Muscle of back (tissue), 13 donors: ENCODE results near the gene FOXN4. TPM values are rescaled to one million over a fixed set of nuclear protein-coding genes. Genes with fewer than 3 reads are reported as not detected.
"Not testable (repeated sequence)": the region's sequence is repeated elsewhere in the genome, so short reads cannot be mapped to it uniquely, and the experiment has no call there.

ENCODE experiments used
- DNase-seq, 3 donors: peaks; one replicate each; pipeline versions ENCODE4 v3.0.0 to v3.0.0-alpha.2; 2013
- long read RNA-seq, 9 donors: transcript quantifications; one replicate each; lab custom pipeline, GENCODE V29; 2026
- polyA plus RNA-seq, 10 donors: library from polyadenylated mRNA; unstranded; fragments of 120-200 nt; gene quantifications; one replicate each; pipeline ENCODE4 v1.2.1, GENCODE V29; 2013; ENCODE audit not compliant: insufficient read length in 10 of 10

Gene FOXN4
- polyA plus RNA-seq, result under 1 TPM in 7 of 10 donors, not detected in 3; 0.07 to 0.24 (median 0.12) TPM
- long read RNA-seq, donor 1, result 0 reads
- long read RNA-seq, donor 2, result 0 reads
- long read RNA-seq, donor 3, result 0 reads
- long read RNA-seq, donor 4, result 0 reads
- long read RNA-seq, donor 5, result 0 reads
- long read RNA-seq, donor 6, result 0 reads
- long read RNA-seq, donor 7, result 0 reads
- long read RNA-seq, donor 8, result 0 reads
- long read RNA-seq, donor 9, result 0 reads

GRCh38 chr12:109308534-109309380, at the start of gene FOXN4:
Gene FOXN4, minus strand, starts transcription at chr12:109309284. Its CDS starts 963 bp downstream, at chr12:109308321.
- no peak for DNase-seq

DNA sequence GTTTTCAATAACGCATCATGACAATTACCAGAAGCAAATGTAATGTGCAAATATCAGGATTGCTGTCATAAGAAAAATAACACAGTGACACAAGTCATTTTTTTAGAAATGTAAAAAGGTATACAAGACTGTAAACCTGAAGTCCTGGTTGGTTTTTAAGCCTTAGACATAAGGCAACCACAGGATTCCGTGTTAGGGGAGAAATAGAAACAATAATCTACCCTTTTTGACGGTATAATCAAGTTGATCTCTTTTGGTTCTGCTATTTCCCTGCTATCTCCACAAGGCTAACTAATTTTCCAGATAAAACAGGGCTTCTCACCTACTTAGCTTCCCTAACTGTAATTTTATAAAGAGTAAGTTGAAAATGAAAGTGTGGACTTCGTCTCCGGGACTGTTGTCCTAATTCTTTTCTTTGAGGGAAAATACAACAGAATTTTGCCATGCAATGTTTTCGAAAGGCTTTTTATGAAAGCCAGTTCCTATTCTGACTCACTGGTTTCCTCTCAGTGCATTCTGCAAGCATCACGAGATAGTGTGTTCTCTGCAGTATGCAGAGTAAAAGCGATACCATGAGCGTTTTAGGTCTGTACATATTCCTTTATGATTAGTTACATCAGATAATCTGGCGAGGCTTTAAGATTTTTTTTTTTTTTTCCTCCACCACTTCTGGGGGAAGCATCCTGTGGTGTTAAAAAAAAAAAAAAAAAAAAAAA, 49.2 kb upstream of the FOXN4 start:
- DNase-seq, result no peak

DNA sequence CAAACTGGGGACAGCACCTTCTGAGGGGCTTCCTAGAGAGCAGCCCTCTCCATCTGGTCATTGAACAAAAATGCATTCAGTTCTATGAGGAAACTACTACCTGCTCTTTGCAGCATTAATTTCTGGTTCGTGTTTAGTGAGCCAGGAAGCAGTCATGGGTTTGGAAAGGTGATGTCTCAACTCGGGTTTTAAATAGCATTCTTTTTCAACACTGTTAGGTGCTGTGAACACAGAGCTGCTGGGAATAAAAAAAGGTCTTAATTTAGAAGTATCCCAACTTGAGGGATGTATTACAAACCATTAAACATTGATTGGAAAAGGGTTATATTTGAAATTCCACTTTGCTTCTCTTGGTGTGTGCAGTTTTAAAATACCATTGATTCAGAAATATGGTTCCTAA, 47.9 kb upstream of the FOXN4 start:
- no peak for DNase-seq

DNA sequence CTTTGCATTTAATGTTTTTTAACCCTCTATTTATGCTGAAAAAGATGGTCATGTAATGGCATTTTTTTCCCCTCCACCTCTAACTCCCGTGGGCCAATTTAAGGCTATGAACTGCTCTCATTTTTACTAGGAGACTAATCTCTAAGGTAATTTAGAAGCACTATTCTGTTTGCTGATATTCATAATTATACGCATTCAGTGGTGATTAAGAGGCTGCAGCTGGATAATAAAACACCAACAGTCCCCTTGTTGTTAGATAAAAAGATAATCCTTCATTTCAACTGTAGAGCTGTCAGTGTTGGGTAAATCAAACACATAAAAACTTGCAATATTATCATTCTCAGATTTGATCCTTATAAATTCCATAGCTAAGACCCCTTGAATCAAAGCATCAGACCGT, 47.5 kb upstream of the FOXN4 start:
- no peak for DNase-seq

DNA sequence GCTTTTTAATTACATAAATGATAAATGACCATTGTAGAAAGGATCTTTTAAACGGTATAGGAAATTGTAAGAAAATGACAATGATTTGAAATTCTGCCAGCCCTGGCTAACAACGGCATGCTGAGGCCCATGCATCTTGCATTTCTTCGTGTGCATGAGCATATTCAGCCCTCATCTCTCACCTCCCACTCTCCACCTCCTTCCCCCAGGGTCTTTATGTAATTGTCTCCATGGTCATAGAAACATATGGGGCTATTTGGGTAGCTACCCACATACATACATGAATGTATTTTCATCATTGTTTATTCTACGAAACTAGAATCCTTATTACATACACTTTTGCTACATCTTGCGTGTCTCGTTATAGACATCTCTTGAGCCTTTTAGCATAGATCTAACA, 43.1 kb upstream of the FOXN4 start:
- DNase-seq, result no peak

- DNase-seq, result no peak
Measured at GRCh38 chr12:109347589-109347988, 38.5 kb upstream of the FOXN4 start, which contains the start of gene MYO1H. Gene MYO1H, plus strand, starts transcription at chr12:109347900. Its CDS starts 61 bp downstream, at chr12:109347961.

GRCh38 chr12:109346920-109347319, 37.8 kb upstream of the FOXN4 start:
- DNase-seq, result no peak

GRCh38 chr12:109345428-109345827, 36.3 kb upstream of the FOXN4 start:
- DNase-seq, result no peak

GRCh38 chr12:109343677-109344076, 34.6 kb upstream of the FOXN4 start:
- no peak for DNase-seq

DNA sequence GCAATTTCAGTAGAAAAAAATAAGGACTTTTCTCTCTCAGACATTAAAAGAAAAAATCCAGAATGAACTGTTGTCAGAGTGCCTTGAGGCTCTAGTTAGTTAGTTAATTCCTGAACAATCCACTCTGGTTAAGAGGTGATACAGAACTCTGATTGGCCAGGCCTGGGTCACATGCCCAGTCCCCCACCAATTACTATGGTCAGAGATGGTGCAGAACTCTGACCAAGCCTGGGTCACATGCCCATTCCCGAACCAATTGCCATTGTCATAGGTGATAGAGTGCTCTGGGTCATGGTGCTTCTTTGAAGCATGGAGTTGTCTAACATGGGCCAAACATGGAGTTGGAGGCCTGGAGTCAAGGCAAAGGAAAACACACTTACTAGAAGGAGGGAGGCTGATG, 27.5 kb upstream of the FOXN4 start:
- DNase-seq, result no peak

- no peak for DNase-seq
Measured at GRCh38 chr12:109334887-109335286, 25.8 kb upstream of the FOXN4 start.

DNA sequence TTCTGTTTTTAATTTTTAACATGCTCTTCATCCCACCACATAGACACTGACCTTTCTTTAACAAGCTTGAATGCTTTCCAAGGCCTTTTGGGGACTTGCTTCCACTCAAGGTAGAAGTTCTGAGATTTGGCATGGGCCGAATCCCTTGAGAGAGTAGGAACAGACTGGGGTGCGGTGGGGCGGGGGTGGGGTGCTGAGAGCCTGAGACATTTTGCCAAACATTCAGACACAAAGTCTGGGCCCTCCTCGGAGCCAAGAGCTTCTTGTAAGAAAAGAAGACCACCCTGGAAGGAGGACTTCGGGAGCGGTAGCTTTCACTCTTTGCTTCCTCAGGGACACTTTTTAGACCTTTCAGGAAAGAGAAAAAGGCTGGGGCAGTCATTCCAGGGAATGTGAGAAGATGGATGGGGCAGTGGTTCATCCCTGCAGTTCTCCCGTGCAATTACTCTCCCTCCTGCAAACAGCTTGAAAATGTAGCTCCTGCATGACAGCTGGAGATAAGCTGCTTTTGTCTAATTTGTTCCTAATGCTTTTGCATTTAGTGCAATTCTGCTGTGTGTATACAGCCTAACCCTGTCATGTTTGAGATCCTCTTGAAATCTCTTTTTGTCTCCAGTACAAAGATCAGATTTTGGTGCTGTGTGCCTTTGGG, 22.3 kb upstream of the FOXN4 start:
- DNase-seq, result no peak

GRCh38 chr12:109330282-109331230, 21.5 kb upstream of the FOXN4 start:
- DNase-seq, result no peak

DNA sequence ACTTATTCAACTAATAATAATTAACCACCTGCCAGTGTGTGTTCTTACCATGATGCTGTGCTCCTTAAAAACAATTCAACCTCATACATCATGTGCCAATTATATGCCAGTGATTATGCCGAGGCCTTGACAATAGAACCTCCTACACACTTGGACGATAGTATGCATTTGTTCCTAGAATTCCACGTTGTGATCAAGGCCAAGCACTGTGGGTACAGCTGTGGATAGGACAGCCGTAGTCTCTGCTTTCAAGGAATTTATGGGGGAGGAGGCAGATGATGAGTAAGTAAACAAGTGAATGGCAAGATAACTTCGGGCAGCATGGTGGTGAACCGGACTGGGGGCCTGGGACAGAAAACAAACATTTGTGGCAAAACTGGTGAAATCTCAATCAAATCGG, 20.6 kb upstream of the FOXN4 start:
- no peak for DNase-seq

DNA sequence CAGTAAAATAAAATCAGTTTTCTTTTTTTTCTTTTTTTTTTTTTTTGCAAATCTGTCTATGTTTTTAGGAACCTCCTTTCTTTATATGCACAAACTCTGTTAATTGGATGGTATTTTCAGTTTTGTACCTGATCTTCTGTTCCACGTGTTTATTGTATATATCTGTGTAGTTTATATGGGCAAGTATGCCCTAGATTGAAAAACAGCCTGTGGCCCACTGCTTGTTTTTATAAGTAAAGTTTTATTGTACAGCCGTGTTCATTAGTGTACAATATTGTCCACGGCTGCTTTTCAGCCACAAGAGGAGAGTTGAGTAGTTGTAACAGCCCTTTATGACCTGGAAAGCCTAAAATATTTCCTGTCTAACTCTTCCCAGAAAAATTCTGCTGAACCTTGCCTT, 19.9 kb upstream of the FOXN4 start:
- DNase-seq, result no peak

GRCh38 chr12:109321294-109321693, 12.2 kb upstream of the FOXN4 start:
- not testable (repeated sequence) for DNase-seq

GRCh38 chr12:109310247-109311125, 1.4 kb upstream of the FOXN4 start:
- peak in 1 of 3 donors; percentile 49 for DNase-seq

DNA sequence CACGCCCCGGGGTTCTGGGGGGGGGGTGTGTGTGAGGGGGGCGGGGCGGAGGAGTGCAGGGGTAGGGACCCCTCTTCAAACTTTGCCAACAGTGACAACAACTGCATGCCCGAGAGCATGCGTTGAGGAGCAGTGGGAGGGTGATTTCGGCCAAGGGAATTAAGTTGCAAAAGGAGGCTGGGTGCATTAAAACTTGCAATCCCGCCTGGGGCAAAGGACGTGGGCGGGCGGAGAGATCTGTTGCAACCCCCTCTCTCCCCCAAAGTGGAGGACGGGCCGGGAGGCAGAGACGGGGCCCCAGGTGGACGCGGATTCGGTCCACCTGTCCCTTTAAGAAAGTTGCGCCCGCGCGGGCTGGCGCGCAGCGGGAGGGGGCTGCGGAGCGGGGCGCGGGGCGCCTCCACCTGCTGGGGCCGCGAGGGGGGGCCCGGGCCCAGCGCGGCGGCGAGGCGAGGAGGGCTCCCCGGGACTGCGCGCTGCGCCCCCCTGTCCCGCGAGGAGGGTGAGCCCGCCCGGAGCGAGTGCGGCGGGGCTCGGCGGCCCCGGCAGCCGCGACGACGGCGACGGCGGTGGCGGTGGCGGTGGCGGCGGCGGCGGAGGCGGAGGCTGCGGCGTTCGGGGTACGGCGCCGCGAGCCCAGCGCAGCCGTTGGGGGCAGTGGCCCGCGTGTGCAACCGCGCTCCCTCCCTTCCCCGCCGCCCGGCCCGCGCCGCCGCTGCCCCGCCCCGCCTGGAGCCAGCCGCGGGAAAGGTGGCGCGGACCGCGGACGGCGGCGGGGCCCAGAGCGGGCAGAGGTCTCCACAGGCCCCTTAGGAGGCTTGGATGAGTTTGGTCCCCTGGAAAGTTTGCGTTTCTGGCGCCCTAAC, 530 bp upstream of the FOXN4 start:
- DNase-seq, result no peak

- no peak for DNase-seq
Measured at GRCh38 chr12:109307051-109307450, 2.0 kb downstream of the FOXN4 start.
